Measurements from ENCODE around the gene CYP20A1.
"Not testable (repeated sequence)": the region's sequence is repeated elsewhere in the genome, so short reads cannot be mapped to it uniquely, and the experiment has no call there.

The CYP20A1 gene

DNA sequence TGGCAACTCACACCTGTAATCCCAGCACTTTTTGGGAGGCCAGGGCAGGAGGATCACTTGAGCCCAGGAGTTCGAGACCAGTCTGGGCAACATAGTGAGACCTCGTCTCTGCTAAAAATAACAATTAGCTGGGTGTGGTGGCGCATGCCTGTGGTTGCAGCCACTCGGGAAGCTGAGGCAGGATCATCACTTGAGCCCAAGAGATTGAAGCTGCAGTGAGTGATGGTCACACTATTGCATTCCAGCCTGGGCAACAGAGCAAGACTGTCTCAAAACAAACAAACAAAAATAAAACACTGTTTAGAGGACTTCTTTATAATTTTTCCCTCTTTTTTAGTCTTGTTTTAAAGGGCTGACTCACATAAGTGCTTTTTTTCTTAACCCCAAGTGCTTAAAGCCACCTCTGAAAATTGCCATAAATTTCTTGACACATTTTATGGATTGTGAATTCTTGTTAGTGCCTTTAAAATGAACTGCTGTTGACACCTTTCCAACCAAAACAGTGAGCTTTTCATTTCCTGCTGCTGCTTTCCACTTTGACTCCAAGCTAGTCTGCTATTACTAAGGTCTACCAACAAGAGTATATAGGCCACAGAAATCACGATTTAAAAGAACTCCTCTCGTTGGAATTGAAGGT, 41.7 kb downstream of the CYP20A1 start:
- DNase-seq (ENCODE audit: low read depth in 1 of 2, low spot score in 1 of 2): no peak

DNA sequence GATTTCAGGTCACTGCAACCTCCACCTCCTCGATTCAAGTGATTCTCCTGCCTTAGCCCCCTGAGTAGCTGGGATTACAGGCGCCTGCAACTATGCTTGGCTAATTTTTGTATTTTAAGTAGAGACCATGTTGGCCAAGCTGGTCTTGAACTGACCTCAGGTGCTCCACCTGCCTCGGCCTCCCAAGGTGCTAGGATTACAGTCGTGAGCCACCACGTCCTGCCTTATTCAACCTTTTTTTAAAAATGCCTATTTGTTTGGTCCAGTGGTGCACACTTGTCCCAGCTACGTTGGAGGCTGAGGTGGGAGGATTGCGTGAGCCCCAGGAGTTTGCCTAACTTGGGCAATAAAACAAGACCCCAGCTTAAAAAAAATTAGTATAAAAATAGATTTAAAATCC, 43.3 kb downstream of the CYP20A1 start:
- no peak for DNase-seq (ENCODE audit: low read depth in 1 of 2, low spot score in 1 of 2)

DNA sequence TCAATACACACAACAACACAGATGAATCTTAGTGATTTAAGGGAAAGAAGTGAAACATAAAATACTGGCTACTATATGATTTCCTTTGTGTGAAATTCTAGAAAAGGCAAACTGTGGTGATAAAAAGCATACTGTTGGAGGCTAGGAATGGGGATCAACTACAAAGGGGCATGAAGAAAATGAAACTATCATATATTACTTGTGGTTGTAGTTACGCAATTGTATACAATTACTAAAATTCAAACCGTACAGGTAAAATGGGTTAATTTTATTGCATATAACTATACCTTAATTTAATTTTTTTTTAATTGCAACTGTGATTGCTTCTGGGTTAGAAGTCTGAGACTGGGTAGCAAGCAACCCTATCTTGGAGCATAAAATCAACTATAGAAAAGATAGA, 47.7 kb downstream of the CYP20A1 start:
- DNase-seq (ENCODE audit: low read depth in 1 of 2, low spot score in 1 of 2): no peak

DNA sequence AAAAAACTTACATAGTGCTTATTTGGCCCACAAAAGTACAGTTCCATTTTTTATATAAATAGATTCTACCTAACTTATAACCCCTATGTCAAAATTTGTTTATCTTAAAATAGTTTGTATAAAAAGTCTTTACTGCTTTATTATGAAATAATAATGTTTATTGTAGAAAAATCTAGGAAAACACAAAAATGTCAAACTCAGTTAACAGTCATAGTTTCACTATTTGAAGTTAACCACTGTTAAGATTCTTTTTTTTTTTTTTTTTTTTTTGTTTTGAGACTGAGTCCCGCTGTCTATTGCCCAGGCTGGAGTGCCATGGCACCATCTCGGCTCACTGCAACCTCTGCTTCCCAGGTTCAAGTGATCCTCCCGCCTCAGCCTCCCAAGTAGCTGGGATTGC, 62.8 kb downstream of the CYP20A1 start:
- DNase-seq (ENCODE audit: low read depth in 1 of 2, low spot score in 1 of 2): no peak

DNA sequence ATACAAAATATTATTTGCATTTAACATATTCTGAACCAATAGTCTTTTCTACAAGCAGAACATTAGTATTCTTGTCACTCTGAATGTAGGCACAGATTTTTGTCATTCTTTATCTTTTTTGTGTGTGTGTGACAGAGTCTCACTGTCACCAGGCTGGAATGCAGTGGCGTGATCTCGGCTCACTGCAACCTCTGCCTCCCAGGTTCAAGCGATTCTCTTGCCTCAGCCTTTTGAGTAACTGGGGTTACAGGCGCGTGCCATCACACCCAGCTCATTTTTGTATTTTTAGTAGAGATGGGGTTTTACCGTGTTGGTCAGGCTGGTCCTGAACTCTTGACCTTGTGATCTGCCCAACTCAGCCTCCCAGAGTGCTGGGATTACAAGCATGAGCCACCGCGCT, 63.8 kb downstream of the CYP20A1 start:
- DNase-seq (ENCODE audit: low read depth in 1 of 2, low spot score in 1 of 2): not testable (repeated sequence)

DNA sequence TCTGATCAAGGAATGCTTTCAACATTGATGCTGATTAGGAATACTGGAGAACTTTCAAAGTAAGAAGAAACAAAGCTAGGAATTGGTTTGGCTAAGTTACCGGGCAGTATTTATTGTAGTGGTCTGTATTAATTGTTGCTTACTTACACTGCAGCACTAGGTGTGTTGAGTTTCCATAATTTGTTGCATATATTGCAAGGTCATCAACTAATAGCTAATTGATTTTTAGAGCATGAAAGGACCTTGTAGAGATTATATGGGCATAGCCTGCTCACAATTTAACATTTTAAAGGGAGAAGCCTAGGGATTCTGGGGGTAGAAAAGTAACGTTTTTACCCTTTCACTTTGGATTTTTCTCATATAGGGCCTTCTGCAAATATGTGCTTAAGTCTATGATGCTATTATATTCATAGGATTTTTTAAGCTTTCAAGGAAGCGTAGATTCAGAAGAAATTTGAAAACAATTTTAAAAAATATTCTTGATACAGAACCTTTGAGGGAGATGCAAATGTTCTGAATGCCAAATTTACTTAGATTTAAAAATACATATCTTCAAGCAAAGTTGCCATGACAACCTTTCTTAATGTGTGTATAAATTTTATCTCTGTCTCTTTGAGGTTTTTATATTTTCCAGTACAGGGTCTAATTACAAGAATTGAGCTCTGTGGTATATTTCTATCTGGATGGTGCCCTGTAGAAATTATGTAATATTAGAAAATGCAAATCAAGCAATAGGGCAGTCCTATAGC, 72.0 kb downstream of the CYP20A1 start:
- DNase-seq (ENCODE audit: low read depth in 1 of 2, low spot score in 1 of 2): no peak

DNA sequence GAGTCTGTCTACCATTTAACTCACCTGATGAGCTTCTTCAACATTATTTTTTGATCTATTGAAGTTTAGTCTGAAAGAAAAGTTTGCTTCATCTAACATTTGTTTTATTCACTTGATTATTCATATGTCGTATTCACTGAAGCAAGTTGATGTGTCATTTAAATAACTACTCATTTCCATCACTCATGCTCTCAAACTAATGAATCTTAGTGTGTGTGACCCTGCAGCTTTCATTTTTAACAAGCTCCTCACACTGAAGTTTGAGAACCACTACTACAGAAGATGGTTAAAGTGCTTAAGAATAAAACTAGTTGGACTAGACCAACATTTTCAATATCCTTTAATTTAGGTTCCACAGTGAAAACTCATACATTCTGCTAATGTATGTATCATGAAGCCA, 87.5 kb downstream of the CYP20A1 start:
- DNase-seq (ENCODE audit: low read depth in 1 of 2, low spot score in 1 of 2): no peak

DNA sequence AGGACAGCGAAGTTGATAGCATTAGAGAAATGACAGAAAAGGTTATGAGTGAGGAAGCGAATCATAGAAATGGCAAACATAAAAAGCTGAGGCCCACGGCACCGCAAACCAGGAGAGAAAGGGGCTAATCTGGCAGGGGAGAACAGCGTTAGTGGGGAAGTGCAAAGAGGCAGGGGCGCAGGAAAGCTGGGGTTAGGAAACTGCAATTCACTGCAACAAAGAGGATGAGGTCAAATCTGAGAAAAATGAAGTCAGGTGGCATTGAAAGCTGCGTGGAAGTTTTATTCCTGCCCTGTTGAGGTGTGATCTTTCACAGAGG, 88.7 kb downstream of the CYP20A1 start:
- DNase-seq (ENCODE audit: low read depth in 1 of 2, low spot score in 1 of 2): no peak

DNA sequence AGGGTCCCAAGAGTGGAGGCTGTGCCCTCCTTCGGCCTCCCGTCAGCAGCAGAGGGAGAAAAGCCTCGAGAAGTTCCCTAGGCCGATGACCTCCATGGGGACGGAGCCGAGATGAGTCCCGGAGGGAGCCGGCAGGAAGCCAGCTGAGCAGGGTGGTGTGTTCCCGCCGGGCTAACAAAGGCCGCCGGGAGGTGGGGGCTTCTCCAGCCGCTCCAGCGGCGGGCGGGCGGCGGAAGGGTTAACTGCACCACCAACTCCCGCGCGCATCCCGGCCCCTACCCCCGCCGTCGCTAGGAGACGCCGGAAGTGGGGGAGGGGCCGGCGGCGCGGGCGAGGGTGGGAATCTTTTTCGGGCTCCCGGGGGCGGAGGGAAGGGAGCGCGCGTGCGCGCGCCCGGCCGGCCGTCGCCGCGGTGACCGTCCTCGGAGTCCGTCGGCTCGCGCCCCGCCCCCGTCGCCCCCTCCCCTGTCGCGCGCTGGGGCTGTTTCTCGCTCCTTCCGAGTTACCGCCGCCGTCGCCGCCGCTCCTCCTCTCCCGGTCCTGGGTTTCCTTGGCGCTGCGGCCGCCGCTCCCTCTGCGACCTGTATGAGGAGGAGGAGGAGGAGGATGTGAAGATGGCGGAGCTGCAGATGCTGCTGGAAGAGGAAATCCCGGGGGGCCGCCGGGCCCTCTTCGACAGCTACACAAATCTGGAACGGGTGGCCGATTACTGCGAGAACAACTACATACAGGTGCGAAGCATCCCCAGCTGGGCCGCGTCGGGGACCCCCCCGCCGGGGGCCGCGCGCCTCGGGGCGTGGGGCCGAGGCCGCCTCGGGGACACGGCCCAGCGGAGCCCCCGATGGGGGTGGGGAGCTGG, 89.3 kb downstream of the CYP20A1 start, which contains the start of gene ABI2:
ABI2 (plus strand) TSS at position 494 of the 859 bp plus-strand sequence; CDS start at position 615, 121 bp downstream.
- DNase-seq (ENCODE audit: low read depth in 1 of 2, low spot score in 1 of 2): peak; percentile 28 to 54

DNA sequence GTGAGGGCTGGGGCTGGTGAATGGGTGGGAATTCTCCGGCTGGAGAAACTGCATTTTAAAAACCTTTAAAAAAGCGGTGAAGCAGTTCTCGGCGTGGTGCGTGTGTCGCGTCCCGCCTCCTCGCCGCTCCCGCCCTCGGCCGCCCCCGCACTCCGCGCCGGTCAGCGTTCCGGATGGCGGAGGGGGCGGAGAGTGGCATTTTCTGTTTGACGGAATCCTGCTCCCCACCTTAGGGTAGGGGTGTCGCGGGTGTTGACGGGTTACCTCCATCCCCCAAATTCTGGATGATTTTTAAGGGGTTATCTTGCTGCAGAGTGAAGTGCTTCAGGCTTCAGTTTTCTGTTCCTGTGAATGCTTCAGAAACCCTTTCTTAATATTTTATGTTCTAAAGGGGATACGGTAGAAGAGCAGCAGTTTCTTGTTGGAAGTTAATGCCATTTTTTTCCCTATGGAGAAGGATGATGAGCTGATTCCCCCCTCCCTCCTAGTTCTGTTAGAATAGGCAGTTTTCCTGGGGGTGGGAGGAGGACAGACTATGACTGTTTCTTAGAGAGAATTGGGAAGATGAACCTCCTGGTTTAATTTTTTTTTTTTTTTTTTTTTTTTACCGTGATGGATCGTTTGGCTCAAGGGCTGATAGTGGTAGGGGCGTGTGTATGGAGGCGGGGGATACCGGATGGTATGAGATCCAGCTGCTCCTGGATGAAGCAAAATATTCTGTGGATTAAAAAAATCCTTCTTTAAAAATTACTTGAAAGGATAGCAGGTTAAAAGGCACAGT, 90.1 kb downstream of the CYP20A1 start:
- DNase-seq (ENCODE audit: low read depth in 1 of 2, low spot score in 1 of 2): peak in 1 of 2 donors; percentile 16

DNA sequence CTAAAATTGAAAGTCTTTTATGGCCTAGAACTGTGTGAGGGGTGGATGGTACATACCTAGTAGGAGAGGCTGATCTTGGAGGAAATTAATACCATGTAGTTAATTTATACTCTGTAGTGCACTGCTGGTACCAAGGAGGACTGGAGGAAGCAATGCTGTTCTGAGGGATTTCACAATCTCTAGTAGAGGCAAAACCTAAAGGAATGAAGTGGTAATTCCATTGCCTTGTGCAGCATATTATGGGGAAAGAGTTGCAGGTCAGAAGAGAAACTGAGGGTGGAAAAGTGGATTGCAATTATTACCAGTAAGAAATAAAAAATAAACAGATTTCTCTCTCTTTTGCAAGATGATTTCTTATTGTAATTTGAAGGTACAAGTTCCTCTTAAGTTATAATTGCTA, 91.6 kb downstream of the CYP20A1 start:
- DNase-seq (ENCODE audit: low read depth in 1 of 2, low spot score in 1 of 2): no peak

DNA sequence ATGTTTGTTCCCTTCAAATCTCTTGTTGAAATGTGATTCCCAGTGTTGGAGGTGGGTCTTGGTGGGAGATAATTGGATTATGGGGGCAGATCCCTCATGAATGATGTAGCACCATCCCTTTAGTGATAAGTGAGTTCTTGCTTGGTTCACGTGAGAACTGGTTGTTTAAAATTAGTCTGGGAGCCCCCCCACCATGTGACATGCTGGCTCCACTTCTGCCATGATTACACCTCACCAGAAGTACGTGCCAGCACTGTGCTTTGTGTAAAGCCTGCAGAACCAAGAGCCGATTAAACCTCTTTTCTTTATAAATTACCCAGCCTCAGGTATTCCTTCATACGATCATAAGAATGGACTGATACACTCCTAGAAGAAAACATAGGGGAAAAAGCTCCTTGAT, 99.5 kb downstream of the CYP20A1 start:
- no peak for DNase-seq (ENCODE audit: low read depth in 1 of 2, low spot score in 1 of 2)

DNA sequence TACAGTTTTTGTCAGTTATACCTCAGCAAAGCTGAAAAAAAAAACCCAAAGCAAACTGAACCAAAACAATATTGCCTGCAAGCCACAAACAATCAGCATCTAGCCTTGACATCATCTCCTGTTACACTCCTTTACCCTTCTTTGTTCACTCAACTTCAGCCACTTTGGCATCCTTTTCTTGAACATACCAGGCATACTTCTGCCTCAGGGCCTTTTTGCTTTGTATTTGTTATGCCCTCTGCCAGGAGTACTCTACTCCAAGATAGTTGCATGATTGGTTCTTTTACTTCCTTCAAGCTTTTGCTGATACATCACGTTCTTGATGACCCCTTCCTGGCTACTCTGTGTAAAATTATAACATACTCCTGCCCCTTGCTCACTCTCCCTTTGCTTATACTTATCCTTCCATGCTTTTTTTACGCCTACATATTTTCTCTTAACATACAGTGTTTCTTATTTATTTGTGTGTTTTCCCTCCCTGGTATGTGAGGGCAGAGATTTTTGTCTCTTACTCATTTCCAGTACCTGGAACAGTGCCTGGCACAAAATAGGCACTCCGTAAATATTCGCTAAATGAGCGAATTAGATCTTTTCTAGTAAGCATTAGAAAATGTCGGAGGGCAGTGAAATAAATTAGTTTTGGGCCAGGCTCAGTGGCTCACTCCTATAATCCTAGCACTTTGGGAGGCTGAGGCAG, 102.1 kb downstream of the CYP20A1 start:
- no peak for DNase-seq (ENCODE audit: low read depth in 1 of 2, low spot score in 1 of 2)

DNA sequence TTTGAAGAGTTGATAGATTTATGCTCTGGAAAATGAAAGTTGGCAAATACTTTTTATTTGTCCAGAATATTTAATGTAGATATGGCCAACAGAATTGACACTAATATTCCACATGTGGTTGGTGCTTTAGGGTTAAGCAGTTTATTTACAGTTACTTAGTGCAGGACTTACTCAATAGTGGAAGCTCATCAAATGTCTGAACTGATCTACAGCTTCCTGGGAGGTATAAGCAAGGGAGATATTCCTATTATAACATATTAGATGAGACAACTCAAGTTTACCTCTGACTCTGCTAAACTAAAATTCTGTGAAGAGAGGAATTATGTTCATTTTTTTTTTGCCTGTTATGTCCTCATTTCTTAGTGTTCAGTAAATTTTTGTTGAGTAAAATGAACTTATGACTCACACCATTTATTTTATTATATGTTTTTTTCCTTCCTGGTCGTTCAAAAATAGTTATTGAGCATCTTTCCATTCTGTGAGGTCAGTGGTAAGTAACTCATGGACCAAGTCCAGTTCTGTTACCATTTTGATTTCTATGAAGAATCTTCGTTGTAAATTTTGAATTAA, 103.0 kb downstream of the CYP20A1 start:
- DNase-seq (ENCODE audit: low read depth in 1 of 2, low spot score in 1 of 2): no peak

DNA sequence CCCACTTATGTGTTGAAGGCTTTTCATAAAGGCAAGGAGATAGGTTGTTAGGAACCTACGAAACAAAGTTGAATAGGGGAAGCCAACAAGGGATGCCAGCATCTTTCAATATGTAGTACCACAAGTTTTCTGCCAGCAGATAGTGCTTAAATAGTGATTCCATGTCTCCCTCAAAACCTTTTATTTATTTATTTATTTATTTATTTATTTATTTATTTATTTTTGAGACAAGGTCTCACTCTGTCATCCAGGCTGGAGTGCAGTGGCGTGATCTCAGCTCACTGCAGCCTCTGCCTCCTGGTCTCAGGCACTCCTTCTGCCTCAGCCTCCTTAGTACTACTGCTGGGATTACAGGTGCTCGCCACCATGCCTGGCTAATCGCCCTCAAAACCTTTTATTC, 103.6 kb downstream of the CYP20A1 start:
- not testable (repeated sequence) for DNase-seq (ENCODE audit: low read depth in 1 of 2, low spot score in 1 of 2)

DNA sequence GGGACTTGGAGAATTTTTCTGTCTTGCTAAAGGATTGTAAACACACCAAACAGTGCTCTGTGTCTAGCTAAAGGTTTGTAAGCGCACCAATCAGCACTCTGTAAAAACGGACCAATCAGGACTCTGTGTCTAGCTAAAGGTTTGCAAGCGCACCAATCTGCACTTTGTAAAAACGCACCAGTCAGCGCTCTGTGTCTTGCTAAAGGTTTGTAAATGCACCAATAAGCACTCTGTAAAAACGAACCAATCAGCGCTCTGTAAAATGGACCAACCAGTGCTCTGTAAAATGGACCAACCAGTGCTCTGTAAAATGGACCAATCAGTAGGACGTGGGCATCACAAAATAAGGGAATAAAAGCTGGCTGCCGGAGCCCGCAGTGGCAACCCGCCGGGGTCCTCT, 105.8 kb downstream of the CYP20A1 start:
- no peak for DNase-seq (ENCODE audit: low read depth in 1 of 2, low spot score in 1 of 2)

DNA sequence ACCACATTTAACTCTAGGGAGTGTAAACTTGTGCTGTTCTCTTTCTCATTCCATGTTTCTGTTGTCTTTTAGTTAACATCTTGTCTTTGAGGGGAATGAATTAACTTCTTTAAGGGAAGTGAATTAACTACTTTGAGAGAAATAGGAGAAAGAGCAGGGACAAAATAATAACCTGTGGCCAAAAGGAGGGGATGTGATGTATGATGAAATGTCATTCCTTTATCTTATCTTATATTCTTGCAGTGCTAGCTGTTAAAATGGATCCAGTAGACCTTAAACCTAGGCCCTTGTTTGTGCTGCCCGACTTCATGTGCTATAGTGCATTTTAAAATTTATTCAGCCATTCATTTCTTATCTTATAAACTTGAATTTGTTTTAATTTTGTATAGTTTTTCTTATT, 107.8 kb downstream of the CYP20A1 start:
- DNase-seq (ENCODE audit: low read depth in 1 of 2, low spot score in 1 of 2): no peak

DNA sequence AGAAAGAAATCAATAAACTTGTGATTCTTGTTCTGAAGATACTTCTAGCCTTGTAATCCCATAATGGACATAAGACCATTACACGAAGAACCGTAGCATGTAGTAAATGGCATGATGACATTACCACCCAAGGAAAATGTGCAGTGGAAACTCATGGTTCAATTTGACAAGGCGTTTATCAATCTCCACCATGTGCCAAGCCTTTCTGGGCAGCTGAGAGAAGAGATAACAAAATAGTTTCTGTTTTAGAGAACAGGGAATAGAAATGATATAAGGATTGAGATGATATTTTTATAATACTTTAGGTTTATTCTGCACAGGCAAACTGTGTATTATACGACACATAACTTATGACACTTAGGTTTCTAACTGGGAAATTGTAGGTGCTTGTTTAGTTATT, 108.6 kb downstream of the CYP20A1 start:
- DNase-seq (ENCODE audit: low read depth in 1 of 2, low spot score in 1 of 2): no peak

DNA sequence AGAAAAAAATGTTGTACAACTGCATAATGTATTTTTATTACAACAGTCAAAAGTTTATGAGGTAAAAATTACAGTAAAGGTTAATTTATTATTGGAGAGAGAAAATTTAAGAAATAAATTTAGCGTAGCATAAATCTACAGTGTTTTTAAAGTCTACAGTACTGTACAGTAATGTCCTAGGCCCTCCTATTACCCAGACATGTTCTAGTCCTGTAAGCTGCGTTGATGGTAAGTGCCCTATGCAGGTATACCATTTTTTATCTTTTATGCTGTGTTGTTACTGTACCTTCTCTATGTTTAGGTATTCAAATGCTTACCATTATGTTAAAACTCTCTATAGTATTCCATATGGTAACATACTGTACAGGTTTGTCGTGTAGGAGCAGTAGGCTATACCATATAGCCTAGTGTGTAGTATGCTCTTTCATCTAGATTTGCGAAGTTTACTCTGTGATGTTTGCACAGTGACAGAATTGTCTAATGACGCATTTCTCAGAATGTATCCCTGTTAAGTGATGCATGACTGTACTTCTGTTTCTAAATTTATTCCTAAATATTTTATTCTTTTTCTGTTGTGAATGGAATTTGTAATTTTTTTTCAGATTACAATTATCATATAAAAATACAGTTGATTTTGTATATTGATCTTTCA, 113.9 kb downstream of the CYP20A1 start:
- DNase-seq (ENCODE audit: low read depth in 1 of 2, low spot score in 1 of 2): no peak

DNA sequence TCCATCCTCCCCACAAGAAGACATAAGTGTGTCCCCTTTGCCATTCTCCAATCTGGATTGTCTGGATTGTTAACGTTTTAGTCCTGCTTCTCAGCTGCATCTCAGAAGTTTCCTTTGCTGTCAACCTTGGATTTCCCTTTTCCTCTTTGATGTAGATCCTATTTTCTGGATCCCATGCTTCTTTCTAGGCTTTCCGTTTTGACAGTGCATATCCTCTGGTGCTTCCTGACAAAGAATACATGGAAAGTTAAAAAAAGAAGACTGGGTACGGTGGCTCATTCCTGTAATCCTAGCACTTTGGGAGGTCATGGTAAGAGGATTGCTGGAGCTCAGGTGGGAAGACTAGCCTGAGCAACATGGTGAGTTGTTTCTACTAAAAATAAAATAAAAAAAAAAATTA, 116.1 kb downstream of the CYP20A1 start:
- no peak for DNase-seq (ENCODE audit: low read depth in 1 of 2, low spot score in 1 of 2)
